OCI-LY7 (cell line): Measurements from ENCODE around the gene ICE1. TPM values are rescaled to one million over a fixed set of nuclear protein-coding genes. Genes with fewer than 3 reads are reported as not detected.

ENCODE experiments used
- BruUV-seq: library from RNA; stranded (reverse); fragments of 400-500 nt; replicated peaks from 2 replicates; lab custom pipeline; 2021; lab: Mats Ljungman, UMichigan
- CTCF ChIA-PET: fragments of 300-600 bp; sonication (Branson Sonifier 250); formaldehyde crosslinking; loops from one replicate; lab custom pipeline; 2022; ENCODE audit warnings: antibody characterized with exemption; ENCODE audit not compliant: unreplicated experiment; lab: Charles Lee
- POLR2A ChIA-PET: fragments of 300-600 bp; sonication (Branson Sonifier 250); formaldehyde crosslinking; loops from one replicate; lab custom pipeline; 2022; ENCODE audit warnings: antibody characterized with exemption; lab: Charles Lee
- DNase-seq: peaks from one replicate; pipeline ENCODE4 v3.0.0-alpha.2; 2015; ENCODE audit warnings: low spot score
- H2AFZ ChIP-seq: fragments of 200-600 bp; sonication (generic), shearing (Covaris generic); 2 replicates; pipeline ENCODE4 v1.6.1; 2014; ENCODE audit warnings: mild to moderate bottlenecking, antibody characterized with exemption, low read length, moderate library complexity
- H3K27ac ChIP-seq: fragments of 200-600 bp; sonication (generic); 2 replicates; pipeline ENCODE4 v1.5.1; 2014; ENCODE audit warnings: mixed run types, low read depth, mild to moderate bottlenecking, moderate library complexity, low read length, inconsistent platforms; ENCODE audit not compliant: poor library complexity, severe bottlenecking
- H3K36me3 ChIP-seq: fragments of 200-600 bp; sonication (generic); 2 replicates; pipeline ENCODE4 v1.6.1; 2014; ENCODE audit warnings: mild to moderate bottlenecking, antibody characterized with exemption, low read length, moderate library complexity, mixed read lengths; ENCODE audit not compliant: insufficient read depth
- H3K4me1 ChIP-seq: fragments of 200-600 bp; sonication (generic); 2 replicates; pipeline ENCODE4 v1.5.1; 2014; ENCODE audit warnings: mild to moderate bottlenecking, low read length; ENCODE audit not compliant: insufficient read depth, poor library complexity, severe bottlenecking
- H3K4me2 ChIP-seq: fragments of 200-600 bp; sonication (generic); 2 replicates; pipeline ENCODE4 v1.6.1; 2014; ENCODE audit warnings: mild to moderate bottlenecking, low read length
- H3K4me3 ChIP-seq: fragments of 200-600 bp; sonication (generic); 2 replicates; pipeline ENCODE4 v1.5.1; 2014; ENCODE audit warnings: mild to moderate bottlenecking, low read depth, low read length; ENCODE audit not compliant: poor library complexity, severe bottlenecking
- H3K79me2 ChIP-seq: fragments of 200-600 bp; sonication (generic); 2 replicates; pipeline ENCODE4 v1.6.1; 2016; ENCODE audit warnings: low read depth, mild to moderate bottlenecking, low read length, moderate library complexity, mixed read lengths; ENCODE audit not compliant: insufficient read depth
- H3K9me2 ChIP-seq: fragments of 200-600 bp; sonication (generic); 2 replicates; pipeline ENCODE4 v1.6.1; 2016; ENCODE audit warnings: mild to moderate bottlenecking, low read length, mixed read lengths; ENCODE audit not compliant: insufficient read depth
- H3K9me3 ChIP-seq: fragments of 200-600 bp; sonication (generic); 2 replicates; pipeline ENCODE4 v1.6.1; 2014; ENCODE audit warnings: mild to moderate bottlenecking, mixed run types, low read length, mixed read lengths
- H4K20me1 ChIP-seq: fragments of 200-600 bp; sonication (generic); 2 replicates; pipeline ENCODE4 v1.6.1; 2014; ENCODE audit warnings: mild to moderate bottlenecking, antibody characterized with exemption, low read length, moderate library complexity, mixed read lengths; ENCODE audit not compliant: insufficient read depth
- EZH2phosphoT487 ChIP-seq: fragments of 200-600 bp; sonication (generic); IDR thresholded peaks from 2 replicates; pipeline ENCODE4 v1.6.1; 2018; ENCODE audit warnings: low read depth, borderline replicate concordance, mild to moderate bottlenecking, mixed run types, antibody characterized with exemption, low read length, moderate library complexity, mixed read lengths
- intact Hi-C: fragments of 100-400 bp; cut with micrococcal nuclease; formaldehyde crosslinking; loops from one replicate; pipeline ENCODE4 v1.10.0; 2022; ENCODE audit not compliant: unreplicated experiment
- total RNA-seq, 2 experiments: library from RNA; depleted of rRNA in 1 of 2; stranded (reverse); fragments of >200 nt in 1 of 2; shearing (Covaris generic) in 1 of 2; gene quantifications; 2 replicates each; pipeline ENCODE4 v1.2.3, GENCODE V29; 2014 to 2022
- TF ChIP-seq, protein P1 (sequence below): fragments of 200-600 bp; sonication (generic); conservative IDR thresholded peaks from 2 replicates; pipeline ENCODE4 v1.5.1; 2014; ENCODE audit warnings: mild to moderate bottlenecking, antibody characterized with exemption, low read length, moderate library complexity, mixed read lengths

ICE1 gene
- total RNA-seq, 2 experiments from 2014 or later, result 25.2 to 28.0 TPM

DNA sequence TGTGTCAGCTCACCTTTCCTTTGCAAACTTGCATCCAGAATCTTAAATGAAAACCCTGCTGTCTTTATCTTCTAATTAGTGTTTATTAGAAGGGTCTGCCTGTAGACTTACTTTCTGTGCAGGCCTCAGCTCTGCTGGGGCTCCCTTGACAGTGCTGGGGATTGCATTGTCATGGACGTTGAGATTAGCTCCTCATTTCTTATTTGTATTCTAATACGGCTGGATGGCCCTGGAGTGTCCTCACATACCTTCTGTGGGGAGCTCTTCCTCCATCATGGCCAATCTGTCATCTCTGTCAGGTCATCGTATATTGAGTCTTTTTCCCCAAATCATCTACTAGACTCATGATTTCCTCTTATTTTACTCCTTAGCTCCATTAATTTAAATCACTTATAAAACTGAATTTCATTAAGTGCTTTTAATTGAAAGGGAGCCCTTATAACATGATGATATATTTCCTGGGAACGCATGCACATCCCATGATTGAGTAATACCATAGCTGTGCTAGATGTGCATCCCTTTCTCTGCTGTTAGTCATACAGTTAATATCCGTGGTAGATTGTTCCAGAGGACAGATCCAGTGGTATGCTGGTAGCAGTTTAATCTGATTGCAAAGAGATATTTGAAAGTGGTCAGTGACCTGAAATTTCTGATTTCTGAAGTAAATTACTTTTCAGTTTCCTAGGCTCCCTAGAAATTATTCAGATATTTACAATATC lies 61.6 kb downstream of the ICE1 start:
- Histone ChIP-seq H3K79me2 (no peaks in the 10 kb centered on the region), H3K4me1 (peaks cover 7% of the 10 kb centered on the region), H3K36me3 (peaks cover 28% of the 10 kb centered on the region), H4K20me1 (no peaks in the 10 kb centered on the region), H3K4me2 (no peak overlapping the region), H3K27ac (no peak overlapping the region), H2AFZ (no peak overlapping the region), H3K9me3 (no peaks in the 10 kb centered on the region), H3K4me3 (no peak overlapping the region), H3K9me2 (no peaks in the 10 kb centered on the region)
- no peak for DNase-seq
- POLR2A ChIA-PET, result interaction anchor here (0.8 to 0.9 kb wide), 2 partner anchors 393 to 850 kb away, joined by 3 read pairs; no protein-coding TSS in a partner anchor
- intact Hi-C loops, result no loop called here
- CTCF ChIA-PET, result no interaction called here
- TF ChIP-seq, protein P1, sequence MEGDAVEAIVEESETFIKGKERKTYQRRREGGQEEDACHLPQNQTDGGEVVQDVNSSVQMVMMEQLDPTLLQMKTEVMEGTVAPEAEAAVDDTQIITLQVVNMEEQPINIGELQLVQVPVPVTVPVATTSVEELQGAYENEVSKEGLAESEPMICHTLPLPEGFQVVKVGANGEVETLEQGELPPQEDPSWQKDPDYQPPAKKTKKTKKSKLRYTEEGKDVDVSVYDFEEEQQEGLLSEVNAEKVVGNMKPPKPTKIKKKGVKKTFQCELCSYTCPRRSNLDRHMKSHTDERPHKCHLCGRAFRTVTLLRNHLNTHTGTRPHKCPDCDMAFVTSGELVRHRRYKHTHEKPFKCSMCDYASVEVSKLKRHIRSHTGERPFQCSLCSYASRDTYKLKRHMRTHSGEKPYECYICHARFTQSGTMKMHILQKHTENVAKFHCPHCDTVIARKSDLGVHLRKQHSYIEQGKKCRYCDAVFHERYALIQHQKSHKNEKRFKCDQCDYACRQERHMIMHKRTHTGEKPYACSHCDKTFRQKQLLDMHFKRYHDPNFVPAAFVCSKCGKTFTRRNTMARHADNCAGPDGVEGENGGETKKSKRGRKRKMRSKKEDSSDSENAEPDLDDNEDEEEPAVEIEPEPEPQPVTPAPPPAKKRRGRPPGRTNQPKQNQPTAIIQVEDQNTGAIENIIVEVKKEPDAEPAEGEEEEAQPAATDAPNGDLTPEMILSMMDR, result no peak
- no peak for TF ChIP-seq EZH2phosphoT487
- BruUV-seq, result no TSS peak

DNA sequence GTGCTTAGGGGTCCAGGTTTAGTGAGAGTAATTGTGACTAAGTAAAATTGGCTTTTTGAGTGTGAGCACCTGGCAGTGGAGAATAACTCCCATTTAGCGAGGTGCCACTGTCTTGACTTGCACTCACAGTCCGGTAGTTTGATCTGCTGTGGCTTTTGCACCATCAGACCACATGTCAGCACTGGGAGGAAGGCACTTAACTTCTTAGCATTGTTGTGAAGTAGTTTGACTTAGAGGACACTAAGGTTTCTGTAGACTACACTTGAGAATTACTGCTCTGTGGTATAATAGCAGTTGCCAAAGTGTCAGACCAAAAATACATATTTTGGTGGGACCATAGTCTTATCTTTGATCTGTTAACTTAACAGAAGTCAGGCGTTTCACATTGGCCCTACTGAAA lies 63.6 kb downstream of the ICE1 start:
- Histone ChIP-seq H4K20me1 (no peaks in the 10 kb centered on the region), H3K36me3 (peaks cover 30% of the 10 kb centered on the region), H3K9me2 (no peaks in the 10 kb centered on the region), H3K4me2 (no peak overlapping the region), H3K79me2 (no peaks in the 10 kb centered on the region), H3K4me1 (no peaks in the 10 kb centered on the region), H3K9me3 (no peaks in the 10 kb centered on the region), H3K4me3 (no peak overlapping the region), H2AFZ (no peak overlapping the region), H3K27ac (no peak overlapping the region)
- DNase-seq, result no peak
- ChIA-PET CTCF (no interaction called here), POLR2A (interaction anchor here (0.7 kb wide), 1 partner anchor 625 kb away, joined by 3 read pairs; no protein-coding TSS in a partner anchor)
- TF ChIP-seq EZH2phosphoT487, result no peak
- TF ChIP-seq, protein P1, result no peak
- no TSS peak for BruUV-seq
- intact Hi-C loops, result no loop called here
